ENCODE data around the gene ACP4. TPM values are rescaled to one million over a fixed set of nuclear protein-coding genes. Genes with fewer than 3 reads are reported as not detected.

The ACP4 gene
- total RNA-seq, 1 donor from 2014 or later: not detected

- DNase-seq (ENCODE audit: low spot score in 2 of 2, unreplicated experiment in 2 of 2): no peak
- no peaks in the 10 kb centered on the region for H3K4me1 Mint-ChIP-seq
- H3K4me3 Mint-ChIP-seq: no peak overlapping the region
- no peaks in the 10 kb centered on the region for H3K9me3 Mint-ChIP-seq
- no peak for TF ChIP-seq CTCF (IDR thresholded peaks at IDR 0.05; ENCODE audit: unreplicated experiment)
- peaks cover 70% of the 10 kb centered on the region for H3K27me3 Mint-ChIP-seq (ENCODE audit: low read depth)
- H3K27ac Mint-ChIP-seq: no peak overlapping the region
- no peaks in the 10 kb centered on the region for H3K36me3 Mint-ChIP-seq
These were observed 36.5 kb downstream of the ACP4 start for GRCh38 chr19:50826492-50827240.

GRCh38 chr19:50827476-50827875 is 37.3 kb downstream of the ACP4 start:
- H3K4me1 Mint-ChIP-seq: no peaks in the 10 kb centered on the region
- H3K27me3 Mint-ChIP-seq (ENCODE audit: low read depth): peaks cover 66% of the 10 kb centered on the region
- DNase-seq (ENCODE audit: low spot score in 2 of 2, unreplicated experiment in 2 of 2): no peak
- H3K27ac Mint-ChIP-seq: no peak overlapping the region
- TF ChIP-seq CTCF (IDR thresholded peaks at IDR 0.05; ENCODE audit: unreplicated experiment): no peak
- H3K4me3 Mint-ChIP-seq: no peak overlapping the region
- no peaks in the 10 kb centered on the region for H3K36me3 Mint-ChIP-seq
- H3K9me3 Mint-ChIP-seq: no peaks in the 10 kb centered on the region

GRCh38 chr19:50829801-50830200 is 39.6 kb downstream of the ACP4 start:
- Mint-ChIP-seq H3K4me3 (no peak overlapping the region), H3K27ac (no peak overlapping the region), H3K4me1 (no peaks in the 10 kb centered on the region), H3K9me3 (no peaks in the 10 kb centered on the region), H3K36me3 (no peaks in the 10 kb centered on the region), H3K27me3 (ENCODE audit: low read depth) (peaks cover 52% of the 10 kb centered on the region)
- TF ChIP-seq CTCF (IDR thresholded peaks at IDR 0.05; ENCODE audit: unreplicated experiment): no peak
- DNase-seq (ENCODE audit: low spot score in 2 of 2, unreplicated experiment in 2 of 2): no peak

- no peak overlapping the region for H3K27ac Mint-ChIP-seq
- no peaks in the 10 kb centered on the region for H3K36me3 Mint-ChIP-seq
- peaks cover 4% of the 10 kb centered on the region for H3K4me1 Mint-ChIP-seq
- peaks cover 47% of the 10 kb centered on the region for H3K27me3 Mint-ChIP-seq (ENCODE audit: low read depth)
- TF ChIP-seq CTCF (IDR thresholded peaks at IDR 0.05; ENCODE audit: unreplicated experiment): no peak
- H3K9me3 Mint-ChIP-seq: no peaks in the 10 kb centered on the region
- H3K4me3 Mint-ChIP-seq: no peak overlapping the region
- no peak for DNase-seq (ENCODE audit: low spot score in 2 of 2, unreplicated experiment in 2 of 2)
These were observed 40.2 kb downstream of the ACP4 start for GRCh38 chr19:50830266-50831025.

- peaks cover 47% of the 10 kb centered on the region for H3K27me3 Mint-ChIP-seq (ENCODE audit: low read depth)
- no peak for TF ChIP-seq CTCF (IDR thresholded peaks at IDR 0.05; ENCODE audit: unreplicated experiment)
- no peak overlapping the region for H3K4me3 Mint-ChIP-seq
- peaks cover 5% of the 10 kb centered on the region for H3K4me1 Mint-ChIP-seq
- H3K36me3 Mint-ChIP-seq: no peaks in the 10 kb centered on the region
- DNase-seq (ENCODE audit: low spot score in 2 of 2, unreplicated experiment in 2 of 2): no peak
- H3K27ac Mint-ChIP-seq: no peak overlapping the region
- no peaks in the 10 kb centered on the region for H3K9me3 Mint-ChIP-seq
These were observed 40.8 kb downstream of the ACP4 start for GRCh38 chr19:50831026-50831396.

All from mesothelial cell of epicardium (in vitro differentiated cells).